Common myeloid progenitor, CD34-positive (primary cell): ENCODE measurements around the gene CETP.

Source experiments
- CTCF ChIA-PET: fragments of 350-600 bp; sonication (Branson Sonifier 250); formaldehyde crosslinking; loops from one replicate; lab custom pipeline; 2021; ENCODE audit warnings: antibody characterized with exemption; lab: Charles Lee
- POLR2A ChIA-PET: fragments of 350-600 bp; sonication (Branson Sonifier 250); formaldehyde crosslinking; loops from one replicate; lab custom pipeline; 2021; ENCODE audit warnings: antibody characterized with exemption; lab: Charles Lee
- DNase-seq, 3 donors: peaks; one replicate each; pipeline versions ENCODE4 v3.0.0 to v3.0.0-alpha.2; 2013
- H3K27ac ChIP-seq, 2 experiments: 1 replicate in 1 of 2; 2 replicates in 1 of 2; pipeline ENCODE4 v1.7.0; 2013; ENCODE audit warnings: inconsistent platforms in 2 of 2, low read length in 2 of 2, mild to moderate bottlenecking in 2 of 2, low read depth in 1 of 2, moderate library complexity in 1 of 2; ENCODE audit not compliant: severe bottlenecking in 2 of 2, insufficient read depth in 1 of 2, poor library complexity in 1 of 2
- H3K27me3 ChIP-seq, 5 experiments: replicated peaks in 2 of 5; 1 replicate in 3 of 5; 2 replicates in 2 of 5; pipeline versions ENCODE4 v1.6.1 to v1.7.0; 2013; ENCODE audit warnings: low read length in 4 of 5, mild to moderate bottlenecking in 2 of 5, moderate library complexity in 2 of 5, inconsistent platforms in 1 of 5; ENCODE audit not compliant: insufficient read depth in 5 of 5, control insufficient read depth in 4 of 5
- H3K36me3 ChIP-seq, 4 experiments: 1 replicate in 2 of 4; 2 replicates in 2 of 4; pipeline versions ENCODE4 v1.6.1 to v1.7.0; 2013; ENCODE audit warnings: low read length in 3 of 4, control low read depth in 1 of 4, mild to moderate bottlenecking in 1 of 4; ENCODE audit not compliant: control insufficient read depth in 4 of 4, insufficient read depth in 4 of 4
- H3K4me1 ChIP-seq, 4 experiments: 1 replicate in 3 of 4; 2 replicates in 1 of 4; pipeline versions ENCODE4 v1.6.1 to v1.7.1; 2013; ENCODE audit warnings: low read length in 3 of 4, mild to moderate bottlenecking in 3 of 4, control low read depth in 1 of 4, inconsistent platforms in 1 of 4, moderate library complexity in 1 of 4; ENCODE audit not compliant: control insufficient read depth in 4 of 4, insufficient read depth in 4 of 4; ENCODE audit errors: control extremely low read depth in 1 of 4
- H3K4me3 ChIP-seq, 7 experiments: 1 replicate in 4 of 7; 2 replicates in 3 of 7; pipeline versions ENCODE4 v1.5.1 to v1.7.0; 2013; ENCODE audit warnings: mild to moderate bottlenecking in 7 of 7, low read length in 6 of 7, moderate library complexity in 6 of 7, inconsistent platforms in 2 of 7, low read depth in 2 of 7, control low read depth in 1 of 7; ENCODE audit not compliant: insufficient read depth in 4 of 7, control insufficient read depth in 1 of 7; ENCODE audit errors: extremely low read depth in 1 of 7
- H3K9me3 ChIP-seq, 5 experiments: 1 replicate in 4 of 5; 2 replicates in 1 of 5; pipeline versions ENCODE4 v1.6.1 to v1.7.1; 2013; ENCODE audit warnings: low read length in 4 of 5, mild to moderate bottlenecking in 2 of 5, inconsistent platforms in 1 of 5, low read depth in 1 of 5, moderate library complexity in 1 of 5; ENCODE audit not compliant: control insufficient read depth in 4 of 5, insufficient read depth in 2 of 5; ENCODE audit errors: control extremely low read depth in 1 of 5
- WGBS: methylation state at CpG from one replicate; pipeline ENCODE4 v1.1.5; 2013; ENCODE audit not compliant: insufficient coverage; 5-methylcytosine and 5-hydroxymethylcytosine counted together

CETP gene

DNA sequence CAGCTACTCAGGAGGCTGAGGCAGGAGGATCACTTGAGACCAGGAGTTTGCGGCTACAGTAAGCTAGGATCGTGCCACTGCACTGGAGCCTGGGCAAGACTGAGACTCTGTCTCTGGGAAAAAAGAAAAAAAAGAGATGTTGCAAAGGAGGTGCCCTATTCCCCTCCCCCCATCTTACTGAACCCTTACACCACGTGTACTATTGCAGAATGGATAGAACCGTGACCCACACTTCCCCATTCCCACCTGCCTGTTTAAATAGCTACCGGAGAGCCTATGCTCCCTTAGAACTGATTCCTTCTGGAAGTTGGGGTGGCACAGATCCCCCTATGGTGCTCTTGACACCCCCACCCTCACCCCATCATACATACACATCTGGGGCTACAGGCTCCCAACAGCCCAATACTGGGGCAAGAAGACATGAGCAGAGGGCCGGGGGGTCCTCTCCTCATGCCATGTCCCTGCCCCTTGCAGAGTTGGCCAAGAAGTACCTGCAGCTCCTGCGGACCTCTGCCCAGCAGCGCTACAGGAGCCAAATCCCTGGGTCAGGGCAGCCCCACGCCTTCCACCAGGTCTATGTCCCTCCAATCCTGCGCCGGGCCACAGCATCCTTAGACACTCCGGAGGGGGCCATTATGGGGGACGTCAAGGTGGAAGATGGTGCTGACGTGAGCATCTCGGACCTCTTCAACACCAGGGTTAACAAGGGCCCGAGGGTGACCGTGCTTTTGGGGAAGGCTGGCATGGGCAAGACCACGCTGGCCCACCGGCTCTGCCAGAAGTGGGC, 63.3 kb downstream of the CETP start:
- Histone ChIP-seq H3K27ac (no peak overlapping the region), H3K36me3 (peaks cover 2 to 26% (median 19%) of the 10 kb centered on the region in 4 experiments), H3K27me3 (no peaks in the 10 kb centered on the region), H3K9me3 (no peaks in the 10 kb centered on the region), H3K4me3 (no peak overlapping the region), H3K4me1 (peaks cover 0 to 36% (median 20%) of the 10 kb centered on the region in 4 experiments)
- peak in 2 of 3 donors; percentile 35 to 39 for DNase-seq
- 90% methylated on average over 18 of the region's 19 CpGs for WGBS
- ChIA-PET POLR2A (no interaction called here), CTCF (interaction anchor here (1.0 to 1.6 kb wide), 4 partner anchors 15 to 141 kb away, joined by 3 to 7 read pairs (median 4); no protein-coding TSS in a partner anchor)

- H3K4me1 ChIP-seq, result peaks cover 0 to 36% (median 20%) of the 10 kb centered on the region in 4 experiments
- POLR2A ChIA-PET, result no interaction called here
- H3K27ac ChIP-seq, result peak overlapping the region in 1 of 2 experiments; percentile 10
- no peaks in the 10 kb centered on the region for H3K9me3 ChIP-seq
- H3K4me3 ChIP-seq, result peak overlapping the region in 1 of 7 experiments; percentile 9
- WGBS, result 34% methylated on average over 15 of the region's 21 CpGs
- H3K36me3 ChIP-seq, result peaks cover 2 to 19% (median 13%) of the 10 kb centered on the region in 4 experiments
- CTCF ChIA-PET, result interaction anchor here (1.0 to 1.6 kb wide), 5 partner anchors 13 to 140 kb away, joined by 3 to 7 read pairs (median 4); no protein-coding TSS in a partner anchor
- DNase-seq, result peak; percentile 46 to 97 (median 94)
- H3K27me3 ChIP-seq, result no peaks in the 10 kb centered on the region
Measured at GRCh38 chr16:57025941-57026777, 64.4 kb downstream of the CETP start.

GRCh38 chr16:57026778-57027062, 65.0 kb downstream of the CETP start:
- WGBS, result 96% methylated on average over 3 of the region's 3 CpGs
- H3K27ac ChIP-seq, result no peak overlapping the region
- H3K27me3 ChIP-seq, result no peaks in the 10 kb centered on the region
- no peak overlapping the region for H3K4me3 ChIP-seq
- H3K4me1 ChIP-seq, result peaks cover 0 to 36% (median 20%) of the 10 kb centered on the region in 4 experiments
- CTCF ChIA-PET, result interaction anchor here (1.1 to 1.6 kb wide), 3 partner anchors 13 to 62 kb away, joined by 3 to 7 read pairs (median 4); no protein-coding TSS in a partner anchor
- DNase-seq, result no peak
- peaks cover 2 to 15% (median 9%) of the 10 kb centered on the region in 4 experiments for H3K36me3 ChIP-seq
- POLR2A ChIA-PET, result no interaction called here
- no peaks in the 10 kb centered on the region for H3K9me3 ChIP-seq

DNA sequence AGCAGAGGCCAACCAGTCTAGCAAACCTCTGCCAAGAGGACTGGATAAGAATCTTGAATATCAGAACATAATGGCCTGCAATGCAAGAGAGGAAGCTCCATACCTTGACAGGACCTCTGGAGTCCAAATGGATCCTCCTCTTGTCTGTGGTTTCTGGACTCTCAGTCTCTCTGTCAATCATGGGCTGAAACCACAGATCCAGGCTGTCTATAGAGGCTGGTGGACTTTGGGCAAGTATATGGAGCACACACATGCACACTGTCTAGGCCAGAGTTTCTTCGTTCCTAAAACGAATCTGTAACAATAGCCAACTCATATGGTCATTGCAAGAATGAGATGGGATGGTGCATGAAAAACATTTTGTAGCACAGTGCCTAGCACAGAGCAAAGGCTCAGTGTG, 65.3 kb downstream of the CETP start:
- no peak for DNase-seq
- ChIA-PET CTCF (interaction anchor here (1.1 to 1.6 kb wide), 3 partner anchors 12 to 45 kb away, joined by 3 to 4 read pairs (median 4); no protein-coding TSS in a partner anchor), POLR2A (no interaction called here)
- Histone ChIP-seq H3K27me3 (no peaks in the 10 kb centered on the region), H3K27ac (no peak overlapping the region), H3K4me1 (peaks cover 0 to 36% (median 20%) of the 10 kb centered on the region in 4 experiments), H3K9me3 (no peaks in the 10 kb centered on the region), H3K36me3 (peaks cover 1 to 13% (median 6%) of the 10 kb centered on the region in 4 experiments), H3K4me3 (no peak overlapping the region)
- WGBS, result 100% methylated on average over 1 of the region's 2 CpGs

DNA sequence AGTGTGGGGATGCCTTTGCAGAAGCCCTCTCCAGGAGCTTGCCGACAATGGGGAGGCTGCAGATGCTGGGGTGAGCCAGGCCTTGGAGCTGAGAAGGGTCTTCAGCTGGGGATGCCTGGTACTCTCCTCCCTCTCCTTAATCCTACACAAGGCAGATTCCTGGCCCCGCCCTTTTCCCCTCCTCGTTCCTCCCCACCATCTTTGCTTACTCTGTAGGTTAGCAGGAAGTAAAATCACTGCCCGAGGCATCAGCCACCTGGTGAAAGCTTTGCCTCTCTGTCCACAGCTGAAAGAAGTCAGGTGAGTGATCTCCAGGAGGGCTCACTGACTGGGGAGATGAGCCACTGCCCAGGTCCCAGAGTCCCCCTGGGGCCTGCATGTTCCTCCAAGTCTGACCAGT, 66.3 kb downstream of the CETP start:
- Histone ChIP-seq H3K4me1 (peaks cover 0 to 32% (median 20%) of the 10 kb centered on the region in 4 experiments), H3K9me3 (no peaks in the 10 kb centered on the region), H3K36me3 (peaks cover 0 to 12% (median 6%) of the 10 kb centered on the region in 4 experiments), H3K27ac (no peak overlapping the region), H3K4me3 (no peak overlapping the region), H3K27me3 (no peaks in the 10 kb centered on the region)
- CTCF ChIA-PET, result interaction anchor here (0.6 to 1.3 kb wide), 4 partner anchors 17 to 372 kb away, joined by 3 to 4 read pairs (median 4); no protein-coding TSS in a partner anchor
- 100% methylated on average over 2 of the region's 4 CpGs for WGBS
- POLR2A ChIA-PET, result no interaction called here
- no peak for DNase-seq

GRCh38 chr16:57029161-57030160, 67.7 kb downstream of the CETP start:
- POLR2A ChIA-PET, result no interaction called here
- H3K36me3 ChIP-seq, result peaks cover 0 to 22% (median 10%) of the 10 kb centered on the region in 4 experiments
- H3K9me3 ChIP-seq, result no peaks in the 10 kb centered on the region
- 98% methylated on average over 13 of the region's 16 CpGs for WGBS
- H3K4me1 ChIP-seq, result peaks cover 0 to 20% (median 15%) of the 10 kb centered on the region in 4 experiments
- no peak overlapping the region for H3K4me3 ChIP-seq
- DNase-seq, result no peak
- CTCF ChIA-PET, result no interaction called here
- no peaks in the 10 kb centered on the region for H3K27me3 ChIP-seq
- H3K27ac ChIP-seq, result no peak overlapping the region
